HG02938 (cell line): ENCODE measurements around the gene PHLPP1.

Experiments
- ATAC-seq: cut with Tn5 transposase; IDR thresholded peaks from one replicate; pipeline ENCODE4 v1.9.1; 2021; ENCODE audit warnings: mild to moderate bottlenecking, moderate library complexity; ENCODE audit not compliant: unreplicated experiment

Gene PHLPP1

DNA sequence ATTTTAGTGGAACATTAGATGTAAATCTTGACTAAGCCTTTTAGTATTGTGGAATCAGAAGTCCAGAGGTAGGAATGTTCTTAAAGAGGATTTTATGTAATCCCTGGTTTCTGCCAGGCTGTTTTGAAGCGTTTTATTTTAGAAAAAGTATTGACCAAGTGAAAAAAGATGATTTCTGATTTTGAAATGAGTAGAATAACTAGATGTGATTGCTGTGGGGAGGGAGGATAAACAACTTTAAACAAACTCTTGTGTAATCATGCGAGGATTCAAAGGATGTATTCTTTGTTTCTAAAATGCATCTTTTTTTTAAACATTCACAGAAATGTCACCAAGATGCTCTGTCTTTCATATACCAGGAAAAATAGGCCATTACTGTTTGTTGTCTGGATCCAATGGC is 53.9 kb downstream of the PHLPP1 start:
- ATAC-seq = no peak

- ATAC-seq = peak; percentile 77
Observed at GRCh38 chr18:62771494-62772270, 56.3 kb downstream of the PHLPP1 start.

DNA sequence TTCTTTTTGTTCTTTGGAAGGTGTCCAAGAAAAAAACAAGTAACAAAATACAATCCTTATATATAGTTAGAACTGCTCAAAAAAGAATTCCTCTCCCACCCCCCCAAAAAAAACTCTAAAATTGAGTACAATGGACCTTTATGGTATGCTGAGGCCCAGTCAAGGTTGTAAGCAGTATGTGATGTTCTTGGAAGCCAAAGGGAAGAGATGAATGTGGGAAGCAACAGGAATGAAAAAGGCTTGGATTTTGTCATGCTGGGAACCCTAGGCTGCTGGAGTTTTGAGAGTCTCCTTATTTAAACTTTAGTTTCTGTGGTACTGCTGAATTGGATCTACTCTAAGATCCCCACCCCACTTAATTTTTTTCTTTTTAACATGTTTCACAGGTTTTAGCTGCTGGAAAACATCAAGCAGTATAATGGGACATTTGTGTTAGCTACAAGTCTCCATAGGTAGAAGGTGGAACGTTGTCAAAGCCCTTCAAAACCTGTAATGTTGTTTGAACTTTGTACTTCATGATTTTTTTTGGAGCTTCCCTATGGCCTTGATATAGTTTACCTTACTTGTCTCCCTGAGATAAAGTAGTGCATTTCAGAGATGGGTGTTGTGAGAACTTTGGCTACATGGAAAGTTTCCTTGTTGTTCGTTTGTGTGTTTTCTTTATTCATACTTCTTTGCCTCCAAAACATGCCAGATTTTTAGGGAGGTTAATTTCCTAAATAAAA is 57.7 kb downstream of the PHLPP1 start:
- no peak for ATAC-seq

DNA sequence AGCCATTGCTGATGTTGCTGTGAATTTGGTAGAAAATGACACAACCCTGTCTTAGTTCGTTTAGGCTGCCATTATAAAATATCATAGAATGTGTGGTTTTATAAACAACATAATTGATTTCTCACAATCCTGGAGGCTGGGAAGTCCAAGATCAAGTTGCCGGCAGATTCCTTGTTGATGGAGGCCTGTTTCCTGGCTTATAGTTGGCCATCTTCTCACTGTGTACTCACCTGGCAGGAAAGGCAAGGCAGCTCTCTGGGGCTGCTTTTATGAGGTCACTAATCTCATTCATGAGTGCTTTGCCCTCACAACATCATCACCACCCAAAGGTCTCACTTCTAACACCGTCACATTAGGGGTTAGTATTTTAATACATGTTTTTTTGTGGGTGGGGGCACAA is 58.4 kb downstream of the PHLPP1 start:
- ATAC-seq = no peak

- ATAC-seq = no peak
Observed at GRCh38 chr18:62776024-62776570, 60.8 kb downstream of the PHLPP1 start.

DNA sequence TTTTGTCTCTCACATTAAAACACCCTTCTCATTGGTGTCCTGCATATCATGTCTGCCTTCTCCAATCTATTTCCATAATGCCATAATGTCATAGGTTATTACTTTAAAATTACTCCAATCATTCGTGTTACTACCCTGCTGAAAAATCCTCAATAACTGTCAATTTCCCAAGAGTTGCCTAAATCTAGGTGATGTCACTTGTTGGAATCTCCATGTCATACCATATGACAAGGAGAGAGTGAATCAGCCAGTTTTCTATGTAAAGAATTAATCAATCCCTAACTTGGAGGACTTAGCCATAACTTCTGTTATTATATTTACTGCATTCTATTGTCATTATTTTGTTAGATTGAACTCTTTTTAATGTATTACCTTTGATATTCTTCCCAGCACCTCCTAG is 62.5 kb downstream of the PHLPP1 start:
- no peak for ATAC-seq

GRCh38 chr18:62778976-62779869 is 63.9 kb downstream of the PHLPP1 start:
- ATAC-seq = no peak

- no peak for ATAC-seq
Observed at GRCh38 chr18:62781262-62781661, 65.9 kb downstream of the PHLPP1 start.

DNA sequence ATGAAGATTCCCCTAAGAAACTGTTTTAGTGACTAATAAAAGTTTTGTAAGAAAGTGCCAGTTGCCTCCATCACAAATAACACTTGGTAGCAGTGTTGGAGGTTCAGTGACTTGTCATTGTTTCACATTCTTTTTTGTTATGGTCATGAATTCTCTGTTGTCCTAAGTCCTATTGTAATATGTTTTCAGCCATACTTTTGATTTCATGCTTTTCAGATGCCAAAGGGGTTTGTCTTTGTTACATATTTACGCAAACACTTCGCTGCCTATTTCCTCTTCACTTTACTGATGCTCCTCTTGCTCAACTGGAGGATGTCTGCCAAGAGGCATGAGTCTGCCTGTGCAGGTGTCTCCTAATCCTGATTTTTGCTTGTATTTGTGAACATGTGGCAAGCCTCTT is 66.6 kb downstream of the PHLPP1 start:
- ATAC-seq = no peak

GRCh38 chr18:62784338-62784965 is 69.1 kb downstream of the PHLPP1 start:
- peak; percentile 69 for ATAC-seq

GRCh38 chr18:62784966-62785413 is 69.6 kb downstream of the PHLPP1 start:
- peak; percentile 31 for ATAC-seq

DNA sequence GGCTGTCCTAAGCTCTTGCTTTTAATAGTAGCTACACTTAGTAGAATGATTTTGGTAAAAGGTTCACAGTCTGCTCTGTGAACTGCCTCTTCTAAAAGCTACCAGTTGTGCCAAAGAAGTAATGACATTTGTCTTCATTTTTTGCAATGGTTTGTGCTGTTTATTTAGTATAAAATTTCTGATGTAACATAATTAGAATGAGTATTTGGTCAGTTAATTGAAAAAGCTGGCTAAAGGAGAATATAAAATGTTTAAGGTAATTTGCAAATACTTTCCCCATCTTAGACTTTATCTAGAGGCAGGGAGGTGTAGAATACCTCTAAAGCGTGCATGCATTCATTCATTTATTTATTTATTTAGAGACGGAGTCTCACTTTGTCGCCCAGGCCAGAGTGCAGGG is 71.3 kb downstream of the PHLPP1 start:
- ATAC-seq = no peak

GRCh38 chr18:62788111-62788510 is 72.8 kb downstream of the PHLPP1 start:
- ATAC-seq = no peak

DNA sequence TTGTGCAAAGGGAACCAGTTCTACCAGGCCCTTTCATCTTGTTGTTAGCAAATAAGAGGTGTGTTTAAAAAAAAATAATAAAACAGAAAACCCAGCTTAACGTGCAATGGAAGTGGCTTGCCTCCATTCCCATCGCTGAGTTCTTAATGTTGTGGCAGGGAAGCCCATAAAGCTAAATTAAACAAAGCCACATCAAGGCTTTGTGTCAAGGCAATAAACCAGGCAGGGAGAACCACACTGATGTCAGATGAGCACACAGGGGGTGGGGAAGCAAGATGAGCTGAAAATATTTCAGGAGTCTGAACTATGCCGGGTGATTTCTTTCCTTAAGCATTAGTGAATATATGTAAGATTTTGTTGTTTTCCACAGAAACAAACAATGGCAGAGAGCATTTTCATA is 73.5 kb downstream of the PHLPP1 start:
- no peak for ATAC-seq

DNA sequence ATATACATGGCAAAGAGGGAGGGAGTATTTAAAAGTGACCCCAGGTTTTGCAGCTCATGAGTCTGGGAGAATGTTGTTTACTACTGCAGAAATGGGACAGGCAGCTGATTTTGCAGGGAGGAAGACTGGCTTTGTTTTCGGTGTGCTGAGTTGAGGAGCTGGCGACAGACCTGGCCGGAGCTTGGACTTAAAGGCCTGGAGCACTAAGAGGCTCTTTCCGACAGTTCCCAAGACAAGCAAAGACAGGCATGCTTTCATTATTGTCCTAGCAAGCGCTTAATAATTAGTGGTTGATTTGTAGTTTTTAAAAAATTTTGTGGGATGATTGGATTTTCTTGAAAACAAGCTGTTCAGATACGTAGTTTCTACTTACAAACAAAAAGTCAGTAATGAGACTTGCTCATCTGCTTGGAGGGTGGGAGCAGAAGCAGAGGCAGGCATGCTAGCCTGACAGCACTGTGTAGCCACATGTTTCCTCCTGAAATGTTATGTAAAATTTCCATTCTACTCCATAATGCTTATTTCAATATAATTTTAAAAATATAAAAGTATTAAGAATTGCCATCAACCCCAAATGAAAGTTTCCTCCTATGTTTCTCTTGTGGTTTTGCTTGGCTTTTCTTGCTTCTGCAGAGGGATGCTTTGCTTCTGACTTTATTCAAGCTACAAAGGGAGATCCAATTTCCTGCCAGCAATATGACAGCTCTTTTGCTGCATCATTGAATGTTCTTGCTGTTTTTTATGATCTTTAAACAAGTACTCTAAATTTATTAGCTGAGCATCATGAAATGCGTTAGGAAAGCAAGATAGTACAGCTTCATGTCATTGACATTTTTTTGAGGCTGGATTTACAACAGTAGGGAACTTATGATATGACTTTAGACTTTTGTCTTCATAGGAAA is 75.8 kb downstream of the PHLPP1 start:
- ATAC-seq = no peak

DNA sequence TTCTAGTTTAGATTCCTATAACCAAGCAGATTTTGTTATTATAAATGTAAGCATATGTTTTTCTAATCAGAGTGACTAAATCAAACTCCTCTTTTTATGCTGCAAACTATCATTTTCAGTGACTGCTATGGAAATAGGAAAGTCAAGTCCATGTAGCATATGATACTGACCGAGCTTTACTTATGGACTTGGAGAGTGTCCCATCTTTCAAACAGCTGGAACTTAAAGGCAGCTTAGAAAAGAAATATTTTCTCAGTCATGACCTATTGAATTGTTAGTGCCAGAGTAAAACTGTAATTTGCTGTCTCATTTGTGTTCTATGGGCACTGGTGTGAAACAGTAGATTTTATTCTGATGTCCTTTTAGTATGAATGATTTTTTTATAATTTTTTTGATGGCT is 76.7 kb downstream of the PHLPP1 start:
- ATAC-seq = no peak

DNA sequence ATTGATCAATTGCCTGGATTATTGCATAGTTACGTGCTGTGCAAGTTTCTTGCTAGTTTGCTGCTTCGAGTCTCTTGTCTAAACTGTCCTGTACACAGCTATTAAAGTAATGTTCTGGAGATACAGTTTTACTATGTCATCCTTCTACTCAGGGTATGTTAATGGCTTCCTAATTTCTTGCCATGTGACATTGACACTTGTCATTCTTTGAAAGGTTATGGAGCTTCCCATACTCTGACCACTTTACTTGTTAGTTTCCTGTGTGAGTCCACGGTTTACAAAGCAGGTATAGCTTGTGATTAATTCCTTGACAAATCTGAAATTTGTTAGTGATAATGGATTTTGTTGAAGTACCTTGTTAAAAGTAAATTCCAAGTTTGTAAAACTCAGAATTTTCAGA is 80.5 kb downstream of the PHLPP1 start:
- ATAC-seq = no peak

DNA sequence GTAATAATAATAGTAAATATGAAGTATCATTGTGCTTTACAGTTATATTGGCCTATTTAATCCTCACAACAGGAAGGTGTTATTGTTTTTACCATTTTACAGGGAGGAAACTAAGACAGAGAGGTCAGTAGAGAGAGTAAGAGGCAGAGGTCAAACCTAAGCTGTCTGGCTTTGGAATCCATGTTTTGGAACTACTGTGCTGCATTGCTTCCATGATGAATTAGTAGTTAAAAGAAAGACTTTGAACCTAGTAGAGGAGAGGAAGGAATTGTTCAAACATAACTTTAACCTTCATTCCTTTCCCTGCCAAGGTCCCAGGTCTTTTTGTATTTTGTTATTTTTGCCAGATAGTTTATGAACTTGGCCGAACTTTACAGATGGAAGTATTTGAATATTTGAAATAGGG is 80.9 kb downstream of the PHLPP1 start:
- no peak for ATAC-seq

- no peak for ATAC-seq
Observed at GRCh38 chr18:62797329-62797728, 82.0 kb downstream of the PHLPP1 start.

GRCh38 chr18:62799977-62800376 is 84.6 kb downstream of the PHLPP1 start:
- no peak for ATAC-seq
